H9 (cell line): ENCODE measurements around the gene CCNJL. TPM values are rescaled to one million over a fixed set of nuclear protein-coding genes. Genes with fewer than 3 reads are reported as not detected.

Experiments
- DNase-seq: peaks from one replicate; pipeline ENCODE4 v3.0.0-alpha.2; 2017
- H2AFZ ChIP-seq: one replicate; pipeline ENCODE4 v1.6.1; 2013; ENCODE audit warnings: mild to moderate bottlenecking, low read length, control low read depth, moderate library complexity
- H2AK5ac ChIP-seq: 2 replicates; pipeline ENCODE4 v1.6.1; 2013; ENCODE audit warnings: low read length, control low read depth, mixed read lengths; ENCODE audit not compliant: insufficient read length
- H2BK120ac ChIP-seq: one replicate; pipeline ENCODE4 v1.6.1; 2013; ENCODE audit warnings: low read depth, mild to moderate bottlenecking, low read length, control low read depth, inconsistent platforms; ENCODE audit not compliant: poor library complexity, severe bottlenecking
- H2BK12ac ChIP-seq: 2 replicates; pipeline ENCODE4 v1.6.1; 2013; ENCODE audit warnings: low read length, control low read depth, mixed read lengths, low read depth; ENCODE audit not compliant: insufficient read length
- H2BK15ac ChIP-seq: 2 replicates; pipeline ENCODE4 v1.6.1; 2013; ENCODE audit warnings: low read depth, low read length, control low read depth
- H2BK20ac ChIP-seq: one replicate; pipeline ENCODE4 v1.6.1; 2013; ENCODE audit warnings: low read depth, mild to moderate bottlenecking, low read length, control low read depth, inconsistent platforms; ENCODE audit not compliant: poor library complexity, severe bottlenecking
- H2BK5ac ChIP-seq: 2 replicates; pipeline ENCODE4 v1.6.1; 2013; ENCODE audit warnings: low read length, control low read depth, mixed read lengths; ENCODE audit not compliant: insufficient read length
- H3K14ac ChIP-seq: 2 replicates; pipeline ENCODE4 v1.6.1; 2013; ENCODE audit warnings: low read length, control low read depth; ENCODE audit not compliant: insufficient read depth
- H3K18ac ChIP-seq: 2 replicates; pipeline ENCODE4 v1.6.1; 2013; ENCODE audit warnings: low read depth, mild to moderate bottlenecking, mixed read lengths, low read length, control low read depth; ENCODE audit not compliant: insufficient read length
- H3K23ac ChIP-seq: 2 replicates; pipeline ENCODE4 v1.6.1; 2013; ENCODE audit warnings: low read length, control low read depth, mixed read lengths, low read depth; ENCODE audit not compliant: insufficient read length
- H3K23me2 ChIP-seq: 2 replicates; pipeline ENCODE4 v1.6.1; 2013; ENCODE audit warnings: low read depth, mild to moderate bottlenecking, mixed read lengths, low read length, control low read depth; ENCODE audit not compliant: insufficient read length, poor library complexity, severe bottlenecking
- H3K27ac ChIP-seq: 2 replicates; pipeline ENCODE4 v1.5.1; 2013; ENCODE audit warnings: low read length, control low read depth, mixed read lengths, low read depth; ENCODE audit not compliant: insufficient read length
- H3K27me3 ChIP-seq: 2 replicates; pipeline ENCODE4 v1.6.1; 2013; ENCODE audit warnings: low read length, control low read depth, inconsistent platforms; ENCODE audit not compliant: insufficient read depth
- H3K4ac ChIP-seq: 2 replicates; pipeline ENCODE4 v1.6.1; 2013; ENCODE audit warnings: low read depth, mild to moderate bottlenecking, control low read depth, inconsistent platforms, low read length, moderate library complexity
- H3K4me1 ChIP-seq: 2 replicates; pipeline ENCODE4 v1.6.1; 2013; ENCODE audit warnings: low read length, control low read depth, inconsistent platforms; ENCODE audit not compliant: insufficient read depth
- H3K4me2 ChIP-seq: 2 replicates; pipeline ENCODE4 v1.6.1; 2013; ENCODE audit warnings: low read length, control low read depth, mixed read lengths; ENCODE audit not compliant: insufficient read length, insufficient read depth
- H3K56ac ChIP-seq: 2 replicates; pipeline ENCODE4 v1.6.1; 2013; ENCODE audit warnings: low read depth, mild to moderate bottlenecking, mixed read lengths, low read length, control low read depth; ENCODE audit not compliant: insufficient read length
- H3K79me1 ChIP-seq: 2 replicates; pipeline ENCODE4 v1.6.1; 2013; ENCODE audit warnings: low read depth, mild to moderate bottlenecking, moderate library complexity, low read length, control low read depth, inconsistent platforms; ENCODE audit not compliant: insufficient read depth, poor library complexity, severe bottlenecking
- H3K79me2 ChIP-seq: 2 replicates; pipeline ENCODE4 v1.6.1; 2013; ENCODE audit warnings: low read length, control low read depth, inconsistent platforms; ENCODE audit not compliant: insufficient read depth
- H3K9ac ChIP-seq: 2 replicates; pipeline ENCODE4 v1.6.1; 2013; ENCODE audit warnings: low read length, control low read depth, mixed read lengths; ENCODE audit not compliant: insufficient read length; ENCODE audit errors: extremely low read depth
- H3K9me3 ChIP-seq: one replicate; pipeline ENCODE4 v1.6.1; 2013; ENCODE audit warnings: low read depth, low read length, inconsistent platforms; ENCODE audit not compliant: control insufficient read depth
- H3T11ph ChIP-seq: one replicate; pipeline ENCODE4 v1.6.1; 2013; ENCODE audit warnings: mild to moderate bottlenecking, low read length, control low read depth, inconsistent platforms
- H4K20me1 ChIP-seq: one replicate; pipeline ENCODE4 v1.6.1; 2013; ENCODE audit not compliant: control insufficient read depth, insufficient read length, insufficient read depth
- H4K5ac ChIP-seq: 2 replicates; pipeline ENCODE4 v1.6.1; 2013; ENCODE audit warnings: low read depth, mild to moderate bottlenecking, mixed read lengths, low read length, control low read depth; ENCODE audit not compliant: insufficient read length
- H4K8ac ChIP-seq: replicated peaks from 2 replicates; pipeline ENCODE4 v1.6.1; 2013; ENCODE audit warnings: low read length, control low read depth, mixed read lengths, low read depth; ENCODE audit not compliant: insufficient read length
- H4K91ac ChIP-seq: 2 replicates; pipeline ENCODE4 v1.6.1; 2013; ENCODE audit warnings: low read depth, mild to moderate bottlenecking, moderate library complexity, mixed read lengths, low read length, control low read depth; ENCODE audit not compliant: insufficient read length
- H3K27ac Mint-ChIP-seq, 3 experiments: 2 replicates in 2 of 3; 3 replicates in 1 of 3; pipeline ENCODE4 v1.8.0; 2020 to 2021; ENCODE audit warnings: mixed read lengths in 3 of 3, mild to moderate bottlenecking in 1 of 3, moderate library complexity in 1 of 3
- H3K27me3 Mint-ChIP-seq: 2 replicates; pipeline ENCODE4 v1.8.0; 2021; ENCODE audit warnings: low read depth, mild to moderate bottlenecking, moderate library complexity, mixed read lengths
- H3K36me3 Mint-ChIP-seq, 3 experiments: 2 replicates in 2 of 3; 3 replicates in 1 of 3; pipeline ENCODE4 v1.8.0; 2020 to 2021; ENCODE audit warnings: low read depth in 3 of 3, mixed read lengths in 3 of 3; ENCODE audit not compliant: insufficient read depth in 1 of 3
- H3K4me1 Mint-ChIP-seq, 2 experiments: 2 replicates each; pipeline ENCODE4 v1.8.0; 2020; ENCODE audit warnings: mixed read lengths in 2 of 2
- H3K4me3 Mint-ChIP-seq, 2 experiments: 2 replicates in 1 of 2; 3 replicates in 1 of 2; pipeline ENCODE4 v1.8.0; 2020 to 2021; ENCODE audit warnings: mild to moderate bottlenecking in 2 of 2, mixed read lengths in 2 of 2, moderate library complexity in 1 of 2
- H3K9me3 Mint-ChIP-seq, 2 experiments: 2 replicates in 1 of 2; 3 replicates in 1 of 2; pipeline ENCODE4 v1.8.0; 2020; ENCODE audit warnings: mild to moderate bottlenecking in 2 of 2, mixed read lengths in 2 of 2, moderate library complexity in 1 of 2
- WGBS: extraction: QIAGEN DNeasy Blood & Tissue Kit; methylation state at CpG from one replicate; pipeline ENCODE4 v1.1.7; 2013; ENCODE audit warnings: missing lambda C conversion rate, low lambda C conversion rate, mixed read lengths; ENCODE audit not compliant: insufficient read length; ENCODE audit errors: extremely low coverage; 5-methylcytosine and 5-hydroxymethylcytosine counted together
- total RNA-seq: library from RNA; stranded (reverse); gene quantifications from 2 replicates; pipeline ENCODE4 v1.2.1, GENCODE V29; 2021
- TF ChIP-seq, protein P1 (sequence below): fragments of 200-600 bp; sonication (generic); conservative IDR thresholded peaks from 3 replicates; pipeline ENCODE4 v1.8.0; 2021; ENCODE audit warnings: antibody characterized with exemption, mild to moderate bottlenecking

The CCNJL gene
- total RNA-seq, 1 experiment from 2014 or later, result 26.9 TPM

DNA sequence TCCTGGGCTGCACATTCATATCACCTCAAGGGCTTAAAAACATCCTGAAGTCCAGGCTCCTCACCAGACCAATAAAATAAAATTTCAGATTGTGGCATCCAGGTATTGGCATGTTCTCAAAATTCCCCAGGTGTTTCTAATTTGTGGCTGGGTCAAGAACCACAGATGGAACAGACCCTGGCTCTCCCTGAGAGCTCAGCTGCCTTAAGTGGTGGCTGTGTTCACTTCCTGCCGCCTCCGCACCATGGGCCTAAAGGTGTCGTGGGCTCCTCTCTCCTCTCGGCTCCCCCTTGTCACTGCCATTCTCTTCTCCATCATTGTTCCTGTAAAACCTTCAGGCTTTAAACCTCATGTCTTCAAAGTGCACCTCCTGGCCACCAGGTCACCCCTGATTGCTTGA is 17.8 kb upstream of the CCNJL start:
- no CpG with 5 or more reads among the region's 4 CpGs for WGBS
- Mint-ChIP-seq H3K9me3 (no peaks in the 10 kb centered on the region), H3K27ac (no peak overlapping the region), H3K36me3 (no peaks in the 10 kb centered on the region), H3K4me3 (no peak overlapping the region), H3K4me1 (peaks cover 5 to 8% of the 10 kb centered on the region in 2 experiments), H3K27me3 (no peaks in the 10 kb centered on the region; the same call in 1 of the 2 replicates)
- Histone ChIP-seq H4K8ac (no peak overlapping the region), H3K79me2 (no peaks in the 10 kb centered on the region), H3K4ac (no peak overlapping the region), H3K27me3 (no peaks in the 10 kb centered on the region), H3K56ac (no peak overlapping the region), H2BK12ac (no peak overlapping the region), H2AFZ (no peak overlapping the region), H3K4me2 (no peak overlapping the region), H2BK5ac (no peak overlapping the region), H3K9me3 (no peaks in the 10 kb centered on the region), H3K79me1 (no peaks in the 10 kb centered on the region), H3K27ac (no peak overlapping the region), H3K23me2 (no peaks in the 10 kb centered on the region), H3K18ac (no peak overlapping the region), H2AK5ac (no peak overlapping the region), H4K20me1 (no peaks in the 10 kb centered on the region), H2BK120ac (no peak overlapping the region), H4K5ac (no peak overlapping the region), H3K9ac (no peak overlapping the region), H2BK15ac (no peak overlapping the region), H3K23ac (no peak overlapping the region), H3K4me1 (no peaks in the 10 kb centered on the region), H3K14ac (no peak overlapping the region), H3T11ph (no peak overlapping the region), H4K91ac (no peak overlapping the region), H2BK20ac (no peak overlapping the region)
- DNase-seq, result no peak
- TF ChIP-seq, protein P1, sequence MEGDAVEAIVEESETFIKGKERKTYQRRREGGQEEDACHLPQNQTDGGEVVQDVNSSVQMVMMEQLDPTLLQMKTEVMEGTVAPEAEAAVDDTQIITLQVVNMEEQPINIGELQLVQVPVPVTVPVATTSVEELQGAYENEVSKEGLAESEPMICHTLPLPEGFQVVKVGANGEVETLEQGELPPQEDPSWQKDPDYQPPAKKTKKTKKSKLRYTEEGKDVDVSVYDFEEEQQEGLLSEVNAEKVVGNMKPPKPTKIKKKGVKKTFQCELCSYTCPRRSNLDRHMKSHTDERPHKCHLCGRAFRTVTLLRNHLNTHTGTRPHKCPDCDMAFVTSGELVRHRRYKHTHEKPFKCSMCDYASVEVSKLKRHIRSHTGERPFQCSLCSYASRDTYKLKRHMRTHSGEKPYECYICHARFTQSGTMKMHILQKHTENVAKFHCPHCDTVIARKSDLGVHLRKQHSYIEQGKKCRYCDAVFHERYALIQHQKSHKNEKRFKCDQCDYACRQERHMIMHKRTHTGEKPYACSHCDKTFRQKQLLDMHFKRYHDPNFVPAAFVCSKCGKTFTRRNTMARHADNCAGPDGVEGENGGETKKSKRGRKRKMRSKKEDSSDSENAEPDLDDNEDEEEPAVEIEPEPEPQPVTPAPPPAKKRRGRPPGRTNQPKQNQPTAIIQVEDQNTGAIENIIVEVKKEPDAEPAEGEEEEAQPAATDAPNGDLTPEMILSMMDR, result no peak
